Frontal cortex (tissue), 4 donors: Measurements from ENCODE around the gene RBMS3. TPM values are rescaled to one million over a fixed set of nuclear protein-coding genes. Genes with fewer than 3 reads are reported as not detected.
"Not testable (repeated sequence)": the region's sequence is repeated elsewhere in the genome, so short reads cannot be mapped to it uniquely, and the experiment has no call there.

Experiments used
- DNase-seq, 2 donors: peaks; one replicate each; pipeline ENCODE4 v3.0.0; 2012; ENCODE audit warnings: low spot score in 2 of 2
- FAIRE-seq: peaks from 2 replicates; lab custom pipeline; 2012; peaks lifted over from hg19 to GRCh38; lab: Jason Lieb, UNC
- total RNA-seq: library from RNA; depleted of rRNA; stranded (reverse); fragments of >200 nt; gene quantifications from one replicate; pipeline ENCODE4 v1.2.3, GENCODE V29; 2014
- donor health status: control.
- donor health status: control.
- donor health status: control.

The RBMS3 gene
- total RNA-seq, 1 donor from 2014 or later: 11.4 TPM

- FAIRE-seq: no peak
Observed at GRCh38 chr3:29503314-29503713, 222.4 kb downstream of the RBMS3 start.

GRCh38 chr3:29503958-29504357 lies 223.1 kb downstream of the RBMS3 start:
- FAIRE-seq: no peak
- DNase-seq: no peak

More at GRCh38 chr3:29503314-29503713, 222.4 kb downstream of the RBMS3 start:
- DNase-seq: no peak

- FAIRE-seq: no peak
- no peak for DNase-seq
Observed at GRCh38 chr3:29506502-29506901, 225.6 kb downstream of the RBMS3 start.

- DNase-seq (no peak), FAIRE-seq (no peak)
Observed at GRCh38 chr3:29511701-29512100, 230.8 kb downstream of the RBMS3 start.

GRCh38 chr3:29512641-29513040 lies 231.8 kb downstream of the RBMS3 start:
- FAIRE-seq (no peak), DNase-seq (no peak)

DNA sequence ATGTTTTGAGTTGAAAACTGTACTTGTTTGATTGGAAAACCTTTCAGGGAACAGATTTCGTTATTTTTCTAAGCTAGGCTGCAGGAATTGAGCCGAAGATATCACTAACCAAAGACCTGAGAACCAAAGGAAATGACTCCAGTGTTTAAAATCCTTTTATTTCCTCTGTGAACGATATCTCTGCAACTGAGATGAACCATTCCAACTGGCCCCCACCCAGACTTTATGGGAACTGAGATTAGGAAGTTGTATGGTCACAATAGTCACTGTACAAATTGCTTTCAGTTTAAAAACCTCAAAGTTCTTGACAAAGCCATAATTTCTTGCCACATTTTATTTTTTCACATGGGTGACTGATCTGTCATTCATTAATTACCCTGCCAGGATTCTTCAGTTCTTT lies 232.4 kb downstream of the RBMS3 start:
- no peak for FAIRE-seq
- DNase-seq: no peak

DNA sequence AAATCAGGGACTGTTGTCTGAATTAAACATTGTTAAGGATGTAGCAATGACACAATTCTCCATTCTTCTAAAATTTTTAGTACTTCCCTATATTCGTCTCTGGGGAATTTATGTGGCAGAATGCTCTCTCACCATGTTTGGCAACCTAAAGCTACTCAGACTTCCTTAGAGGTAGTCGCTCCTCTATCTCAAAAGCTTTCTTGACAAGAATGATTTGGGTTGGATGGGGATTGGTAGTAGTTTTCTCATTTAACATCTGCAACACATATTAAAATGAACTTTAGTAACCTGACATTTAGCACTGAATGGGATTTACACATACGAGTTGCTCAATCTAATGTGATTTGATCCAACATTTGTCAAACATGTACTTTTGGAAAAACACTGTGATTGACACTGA lies 233.3 kb downstream of the RBMS3 start:
- DNase-seq (no peak), FAIRE-seq (no peak)

- DNase-seq (no peak), FAIRE-seq (no peak)
Observed at GRCh38 chr3:29514912-29515311, 234.0 kb downstream of the RBMS3 start.

GRCh38 chr3:29515451-29515850 lies 234.6 kb downstream of the RBMS3 start:
- no peak for FAIRE-seq
- peak in 1 of 2 donors; percentile 6 for DNase-seq

GRCh38 chr3:29516164-29516563 lies 235.3 kb downstream of the RBMS3 start:
- FAIRE-seq (no peak), DNase-seq (no peak)

DNA sequence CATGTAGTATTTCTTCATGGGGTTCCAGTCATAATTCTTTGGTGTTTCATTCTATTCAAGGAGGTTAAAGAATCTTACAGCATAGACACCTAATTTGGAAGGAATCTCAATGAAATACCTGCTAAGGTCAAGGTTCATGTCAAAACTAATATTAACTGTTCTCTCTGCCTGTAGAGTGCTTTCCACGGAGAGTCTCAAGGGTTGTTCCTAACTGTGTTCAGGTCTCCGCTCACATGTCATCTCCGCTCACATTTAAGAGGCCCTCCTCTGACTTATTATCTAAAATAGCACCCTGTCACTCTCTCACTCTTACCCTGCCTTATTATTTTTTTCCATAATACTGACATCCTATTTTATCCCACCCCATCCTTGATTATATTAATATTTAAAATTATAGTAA lies 239.9 kb downstream of the RBMS3 start:
- FAIRE-seq (no peak), DNase-seq (no peak)

GRCh38 chr3:29521293-29521692 lies 240.4 kb downstream of the RBMS3 start:
- FAIRE-seq (no peak), DNase-seq (no peak)

DNA sequence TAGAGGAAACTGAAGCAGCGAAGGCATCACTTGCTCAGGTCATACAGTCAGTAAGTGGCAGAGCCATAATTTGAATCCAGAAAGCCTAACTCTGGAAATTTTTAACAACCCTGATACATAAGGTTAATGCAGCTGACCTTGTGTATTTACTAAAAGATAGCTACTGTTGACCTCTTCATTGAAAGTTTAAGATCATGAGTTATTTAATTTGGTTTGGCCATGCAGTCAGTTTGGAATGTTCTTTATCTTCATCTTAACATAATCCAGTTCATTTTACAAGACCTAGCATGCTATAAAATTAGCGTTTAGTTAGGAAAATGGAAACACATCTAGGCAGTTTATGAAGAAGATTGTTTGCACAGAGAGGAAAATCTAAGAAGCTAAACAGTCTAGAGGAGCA lies 240.9 kb downstream of the RBMS3 start:
- DNase-seq (no peak), FAIRE-seq (no peak)

DNA sequence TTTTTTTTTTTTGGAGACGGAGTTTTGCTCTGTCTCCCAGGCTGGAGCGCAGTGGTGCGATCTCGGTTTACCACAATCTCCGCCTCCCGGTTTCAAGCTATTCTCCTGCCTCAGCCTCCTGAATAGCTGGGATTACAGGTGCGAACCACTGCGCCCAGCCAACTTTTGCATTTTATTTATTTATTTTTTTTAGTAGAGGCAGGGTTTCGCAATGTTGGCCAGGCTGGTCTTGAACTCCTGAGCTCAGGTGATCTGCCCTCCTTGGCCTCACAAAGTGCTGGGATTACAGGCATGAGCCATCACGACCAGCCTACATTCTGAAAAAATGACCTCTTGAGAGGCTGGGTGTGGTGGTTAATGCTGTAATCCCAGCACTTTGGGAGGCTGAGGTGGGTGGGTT lies 243.6 kb downstream of the RBMS3 start:
- DNase-seq, FAIRE-seq: not testable (repeated sequence)

DNA sequence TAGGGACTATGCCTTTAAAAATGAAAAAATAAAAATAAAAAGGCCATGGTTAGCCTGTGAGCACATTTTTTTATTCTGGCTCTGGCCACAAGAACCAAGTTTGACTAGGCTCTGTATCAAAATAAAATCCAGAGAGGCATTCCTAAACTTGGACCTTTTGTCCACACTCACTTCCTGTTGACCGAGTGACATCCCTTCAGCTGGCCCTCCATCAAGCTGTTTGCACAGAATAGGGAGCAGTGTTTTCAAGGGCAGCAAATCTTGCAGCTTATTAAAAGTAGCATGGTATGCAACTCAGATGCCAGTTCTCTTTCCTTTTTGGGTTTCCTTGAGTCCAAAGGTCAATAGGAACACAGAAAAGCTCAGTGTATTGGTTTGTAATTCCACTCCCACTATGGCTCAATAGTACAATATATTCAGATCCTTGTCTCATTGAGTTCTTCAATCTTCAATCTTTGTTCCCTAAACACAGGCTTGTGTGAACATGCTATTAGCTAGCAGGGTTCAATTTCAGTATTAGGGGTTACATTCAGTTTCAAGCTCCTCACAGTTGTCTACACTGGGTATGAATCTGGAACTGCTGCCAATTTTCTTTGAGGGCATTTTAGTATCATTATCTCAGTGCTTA lies 244.5 kb downstream of the RBMS3 start:
- FAIRE-seq: no peak
- DNase-seq: no peak

DNA sequence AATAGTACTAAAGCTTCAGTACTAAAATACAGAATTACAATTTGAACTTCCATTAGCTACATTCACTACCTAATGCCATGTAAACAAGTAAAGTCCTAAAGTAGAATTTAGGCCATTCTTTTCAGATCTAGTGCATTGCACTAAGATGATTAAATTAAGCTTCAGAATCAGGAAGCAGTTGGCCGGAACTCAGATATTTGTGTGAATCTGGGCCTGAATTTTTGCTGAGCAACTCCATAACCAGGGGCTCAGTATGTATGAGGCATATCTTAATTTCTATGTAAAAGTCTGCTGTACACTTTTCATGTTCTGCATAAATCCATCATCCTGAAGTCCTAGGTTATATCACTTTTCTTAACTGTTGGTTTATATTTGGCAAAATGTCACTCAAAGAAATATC lies 246.4 kb downstream of the RBMS3 start:
- no peak for DNase-seq
- FAIRE-seq: no peak

DNA sequence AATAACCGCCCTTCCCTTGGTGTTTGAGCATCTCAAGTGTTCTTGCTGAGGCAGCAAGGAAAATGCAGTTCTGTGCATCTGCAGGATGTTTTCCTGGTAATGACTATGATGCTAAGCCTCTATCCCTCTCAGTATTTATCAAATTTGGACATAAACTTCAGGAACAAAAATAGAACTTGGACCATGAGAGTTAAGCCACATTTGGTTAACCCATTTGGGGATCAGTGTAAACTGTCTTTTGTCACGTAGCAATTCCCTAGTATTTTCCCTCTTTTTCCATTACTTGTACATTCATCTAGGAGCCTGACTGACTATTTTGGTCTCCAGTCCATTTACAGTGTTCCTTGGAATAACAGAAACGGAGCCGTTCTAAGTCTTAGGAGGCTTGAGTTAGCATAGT lies 250.8 kb downstream of the RBMS3 start:
- FAIRE-seq (no peak), DNase-seq (no peak)

- FAIRE-seq (no peak), DNase-seq (no peak)
Observed at GRCh38 chr3:29532473-29532872, 251.6 kb downstream of the RBMS3 start.

DNA sequence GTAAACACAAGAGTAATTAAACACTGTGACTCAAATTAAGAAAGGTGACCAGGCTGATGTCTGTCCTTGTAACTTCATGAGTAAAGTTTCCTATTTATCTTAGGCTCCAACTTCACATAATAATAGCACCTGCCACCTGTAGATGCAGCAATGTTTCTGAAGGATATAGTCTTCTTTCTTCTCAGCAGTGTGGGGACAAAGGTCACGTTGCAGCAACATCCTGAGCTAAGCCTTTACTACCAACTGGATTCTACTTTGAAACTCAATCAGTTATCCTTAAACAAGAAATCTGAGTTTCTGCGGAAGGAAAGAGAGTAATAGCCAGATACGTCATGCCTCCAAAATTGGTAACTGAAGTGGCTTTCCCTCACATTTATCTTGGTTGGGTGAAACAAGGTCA lies 253.1 kb downstream of the RBMS3 start:
- no peak for FAIRE-seq

DNA sequence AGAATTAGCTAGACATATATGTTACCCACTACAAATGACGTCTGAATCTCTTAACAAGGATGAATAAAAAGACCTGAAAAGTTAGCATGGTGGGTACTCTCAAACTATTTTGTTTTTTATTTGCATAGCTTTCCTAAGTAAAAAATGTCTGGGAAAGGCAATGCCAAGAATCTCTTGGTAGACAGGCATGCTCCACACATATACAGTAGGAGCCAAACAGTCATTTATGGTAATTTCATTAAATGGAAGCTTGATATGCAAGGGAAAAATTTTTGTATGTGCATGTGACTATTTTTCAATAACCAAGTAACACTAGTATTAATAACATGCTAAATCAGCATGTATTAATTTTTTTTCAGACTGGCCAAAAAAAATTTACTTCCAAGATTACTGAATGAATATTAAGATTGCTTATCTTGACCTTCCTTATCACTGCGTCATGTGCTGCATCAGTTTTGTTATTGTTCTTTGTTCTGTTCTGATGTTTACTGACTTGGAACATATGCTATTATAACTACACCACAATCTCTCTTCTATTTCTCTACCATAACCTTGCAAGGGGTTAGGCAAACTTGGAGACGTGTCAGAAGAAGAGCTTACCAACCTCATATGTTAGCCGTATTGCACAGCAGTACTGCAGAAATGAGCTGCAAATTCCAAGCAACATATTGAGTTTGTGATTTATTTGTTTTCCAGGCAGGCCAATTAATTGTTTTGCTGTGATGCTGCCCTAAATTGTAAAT lies 255.3 kb downstream of the RBMS3 start:
- FAIRE-seq: no peak
- no peak for DNase-seq

More for the DNA sequence above, 253.1 kb downstream of the RBMS3 start:
- DNase-seq: no peak

- FAIRE-seq (no peak), DNase-seq (no peak)
Observed at GRCh38 chr3:29537889-29538609, 257.2 kb downstream of the RBMS3 start.
